Progenitor cell of endocrine pancreas (in vitro differentiated cells): ENCODE measurements around the gene CDS2. TPM values are rescaled to one million over a fixed set of nuclear protein-coding genes. Genes with fewer than 3 reads are reported as not detected.

Experiments
- DNase-seq: peaks from one replicate; pipeline ENCODE4 v3.0.0; 2021; ENCODE audit warnings: low spot score; ENCODE audit not compliant: unreplicated experiment
- H3K27ac Mint-ChIP-seq: 2 replicates; pipeline ENCODE4 v1.8.0; 2021; ENCODE audit warnings: mild to moderate bottlenecking, moderate library complexity, mixed read lengths
- H3K27me3 Mint-ChIP-seq: 2 replicates; pipeline ENCODE4 v1.8.0; 2021; ENCODE audit warnings: mixed read lengths
- H3K36me3 Mint-ChIP-seq: 2 replicates; pipeline ENCODE4 v1.8.0; 2022; ENCODE audit warnings: mixed read lengths; ENCODE audit not compliant: insufficient read depth
- H3K4me1 Mint-ChIP-seq: 2 replicates; pipeline ENCODE4 v1.8.0; 2021; ENCODE audit warnings: low read depth, mixed read lengths
- H3K4me3 Mint-ChIP-seq: 2 replicates; pipeline ENCODE4 v1.8.0; 2021; ENCODE audit warnings: low read depth, mild to moderate bottlenecking, moderate library complexity, mixed read lengths
- H3K9me3 Mint-ChIP-seq: 2 replicates; pipeline ENCODE4 v1.8.0; 2021; ENCODE audit warnings: low read depth, mixed read lengths
- total RNA-seq: library from RNA; stranded (reverse); gene quantifications from 2 replicates; pipeline ENCODE4 v1.2.1, GENCODE V29; 2021
- TF ChIP-seq, protein P1 (sequence below): fragments of 200-600 bp; sonication (generic); IDR thresholded peaks from one replicate; pipeline ENCODE4 v1.5.0; 2021; ENCODE audit warnings: antibody characterized with exemption, mild to moderate bottlenecking; ENCODE audit not compliant: unreplicated experiment

CDS2 gene
- total RNA-seq, 1 donor from 2014 or later: 57.5 TPM

DNA sequence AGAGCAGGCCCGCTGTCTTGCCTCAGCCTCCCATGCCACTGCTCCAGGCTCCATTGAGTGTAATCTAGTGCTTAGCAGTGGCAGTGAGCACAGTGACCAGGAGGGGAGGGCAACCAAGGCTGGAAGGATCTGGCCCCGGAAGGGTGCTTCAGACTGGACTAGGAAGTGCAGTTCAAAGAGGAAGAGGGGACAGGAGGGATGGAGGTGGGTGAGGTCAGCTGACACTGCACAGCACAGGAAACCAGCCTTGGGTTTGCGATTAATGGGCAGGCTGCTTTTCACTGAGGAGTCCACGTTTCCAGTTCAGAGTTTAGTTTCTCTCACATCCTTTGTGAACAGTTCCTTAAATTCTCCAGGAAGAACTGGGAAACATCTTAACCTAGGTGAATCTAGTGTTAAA is 46.9 kb downstream of the CDS2 start:
- peaks cover 20% of the 10 kb centered on the region for H3K4me1 Mint-ChIP-seq
- TF ChIP-seq, protein P1, sequence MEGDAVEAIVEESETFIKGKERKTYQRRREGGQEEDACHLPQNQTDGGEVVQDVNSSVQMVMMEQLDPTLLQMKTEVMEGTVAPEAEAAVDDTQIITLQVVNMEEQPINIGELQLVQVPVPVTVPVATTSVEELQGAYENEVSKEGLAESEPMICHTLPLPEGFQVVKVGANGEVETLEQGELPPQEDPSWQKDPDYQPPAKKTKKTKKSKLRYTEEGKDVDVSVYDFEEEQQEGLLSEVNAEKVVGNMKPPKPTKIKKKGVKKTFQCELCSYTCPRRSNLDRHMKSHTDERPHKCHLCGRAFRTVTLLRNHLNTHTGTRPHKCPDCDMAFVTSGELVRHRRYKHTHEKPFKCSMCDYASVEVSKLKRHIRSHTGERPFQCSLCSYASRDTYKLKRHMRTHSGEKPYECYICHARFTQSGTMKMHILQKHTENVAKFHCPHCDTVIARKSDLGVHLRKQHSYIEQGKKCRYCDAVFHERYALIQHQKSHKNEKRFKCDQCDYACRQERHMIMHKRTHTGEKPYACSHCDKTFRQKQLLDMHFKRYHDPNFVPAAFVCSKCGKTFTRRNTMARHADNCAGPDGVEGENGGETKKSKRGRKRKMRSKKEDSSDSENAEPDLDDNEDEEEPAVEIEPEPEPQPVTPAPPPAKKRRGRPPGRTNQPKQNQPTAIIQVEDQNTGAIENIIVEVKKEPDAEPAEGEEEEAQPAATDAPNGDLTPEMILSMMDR: no peak
- H3K4me3 Mint-ChIP-seq: no peak overlapping the region
- H3K36me3 Mint-ChIP-seq: peaks cover 6% of the 10 kb centered on the region
- no peaks in the 10 kb centered on the region for H3K27me3 Mint-ChIP-seq
- DNase-seq: no peak
- H3K9me3 Mint-ChIP-seq: no peaks in the 10 kb centered on the region
- H3K27ac Mint-ChIP-seq: no peak overlapping the region

DNA sequence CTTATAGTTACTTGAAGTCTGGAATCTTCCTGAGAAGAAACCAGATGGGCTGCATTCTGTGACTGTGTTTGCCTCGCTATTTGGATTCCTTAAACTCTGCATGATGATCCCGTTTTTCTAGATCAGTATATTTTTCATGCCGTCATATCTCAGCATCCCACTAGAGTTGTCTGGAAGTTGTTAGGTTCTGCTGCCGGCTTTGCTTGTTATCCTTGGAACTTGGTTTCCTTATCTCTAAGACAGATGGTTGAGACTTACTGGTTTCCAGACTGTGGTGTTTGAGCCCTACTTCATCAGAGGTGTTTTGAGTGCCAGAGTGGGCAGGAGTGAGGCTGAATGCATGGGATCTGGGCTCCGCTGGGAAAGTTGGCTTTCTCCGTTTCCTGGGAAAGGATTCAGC is 50.3 kb downstream of the CDS2 start:
- TF ChIP-seq, protein P1: no peak
- H3K27ac Mint-ChIP-seq: no peak overlapping the region
- no peaks in the 10 kb centered on the region for H3K9me3 Mint-ChIP-seq
- H3K27me3 Mint-ChIP-seq: no peaks in the 10 kb centered on the region
- H3K36me3 Mint-ChIP-seq: peaks cover 10% of the 10 kb centered on the region
- peaks cover 1% of the 10 kb centered on the region for H3K4me1 Mint-ChIP-seq
- DNase-seq: no peak
- H3K4me3 Mint-ChIP-seq: no peak overlapping the region

DNA sequence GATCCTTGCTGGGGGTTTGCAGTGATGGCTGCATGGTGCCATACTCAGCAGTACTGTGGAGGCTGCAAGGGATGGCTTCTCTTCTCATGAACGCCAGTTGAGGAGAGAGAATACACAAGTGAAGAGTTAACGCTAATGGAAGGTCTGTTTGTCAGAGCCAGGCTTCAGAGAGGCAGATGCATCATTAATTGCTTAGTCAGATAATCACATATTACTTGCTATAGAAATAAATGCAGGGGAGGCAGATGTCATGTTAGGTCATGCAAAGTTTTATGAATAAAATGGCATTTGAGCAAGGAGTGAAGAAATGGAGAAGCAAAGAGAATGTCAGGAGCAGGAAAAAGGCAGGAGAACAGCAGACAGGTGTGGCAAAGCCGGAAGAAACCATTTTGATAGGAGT is 51.2 kb downstream of the CDS2 start:
- no peak for DNase-seq
- Mint-ChIP-seq H3K36me3 (peaks cover 11% of the 10 kb centered on the region), H3K27me3 (no peaks in the 10 kb centered on the region), H3K4me3 (no peak overlapping the region), H3K27ac (no peak overlapping the region), H3K4me1 (peaks cover 2% of the 10 kb centered on the region), H3K9me3 (no peaks in the 10 kb centered on the region)
- TF ChIP-seq, protein P1: no peak

DNA sequence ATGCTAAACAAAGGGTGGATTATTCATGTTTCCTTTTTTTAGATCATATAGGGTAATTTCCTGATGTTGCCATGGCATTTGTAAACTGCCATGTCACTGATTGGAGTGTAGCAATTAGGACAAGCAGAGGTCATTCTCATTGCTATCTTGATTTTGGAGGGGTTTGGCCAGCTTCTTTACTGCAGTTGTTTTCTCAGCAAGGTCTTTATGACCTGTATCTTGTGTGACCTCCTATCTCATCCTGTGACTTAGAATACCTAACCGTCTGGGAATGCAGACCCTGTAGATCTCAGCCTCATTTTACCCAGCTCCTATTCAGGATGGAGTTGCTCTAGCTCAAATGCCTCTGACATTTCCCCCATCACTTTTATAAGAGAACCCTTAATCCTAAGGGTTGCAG is 53.6 kb downstream of the CDS2 start:
- H3K36me3 Mint-ChIP-seq: peaks cover 11% of the 10 kb centered on the region
- TF ChIP-seq, protein P1: no peak
- no peak overlapping the region for H3K27ac Mint-ChIP-seq

DNA sequence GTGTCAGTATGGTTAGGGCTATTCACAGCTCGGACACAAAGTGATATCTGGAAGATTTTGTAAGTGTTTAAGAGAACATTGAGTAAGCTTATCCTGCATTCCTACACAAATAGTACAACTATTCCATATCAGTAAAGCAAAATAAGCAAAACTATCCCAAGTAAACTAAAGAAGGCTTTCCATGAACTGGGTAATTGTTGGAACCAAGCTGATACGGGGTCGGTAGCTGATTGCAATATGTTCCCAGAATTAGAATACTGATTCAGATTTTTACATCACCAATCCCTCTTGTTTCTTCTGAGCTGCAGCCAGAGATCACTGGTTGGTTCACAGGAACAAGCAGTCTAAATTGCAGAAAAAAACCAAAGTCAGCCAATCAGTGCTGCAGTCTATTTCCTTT is 54.1 kb downstream of the CDS2 start:
- peaks cover 9% of the 10 kb centered on the region for H3K36me3 Mint-ChIP-seq
- H3K4me1 Mint-ChIP-seq: peaks cover 2% of the 10 kb centered on the region
- no peak for DNase-seq
- H3K4me3 Mint-ChIP-seq: no peak overlapping the region
- H3K9me3 Mint-ChIP-seq: no peaks in the 10 kb centered on the region
- TF ChIP-seq, protein P1: no peak
- H3K27ac Mint-ChIP-seq: peak overlapping the region; percentile 57
- H3K27me3 Mint-ChIP-seq: no peaks in the 10 kb centered on the region

More for the DNA sequence above, 53.6 kb downstream of the CDS2 start:
- Mint-ChIP-seq H3K4me3 (no peak overlapping the region), H3K9me3 (no peaks in the 10 kb centered on the region), H3K4me1 (peaks cover 2% of the 10 kb centered on the region), H3K27me3 (no peaks in the 10 kb centered on the region)
- no peak for DNase-seq
